ENCODE results near the gene PHLDB2. TPM values are rescaled to one million over a fixed set of nuclear protein-coding genes. Genes with fewer than 3 reads are reported as not detected.
A peak's percentile ranks its signal among the peaks of the same experiment; 100 is the strongest.

PHLDB2 gene
- total and polyA plus RNA-seq, 9 donors = 52.4 to 83.6 (median 63.8) TPM

DNA sequence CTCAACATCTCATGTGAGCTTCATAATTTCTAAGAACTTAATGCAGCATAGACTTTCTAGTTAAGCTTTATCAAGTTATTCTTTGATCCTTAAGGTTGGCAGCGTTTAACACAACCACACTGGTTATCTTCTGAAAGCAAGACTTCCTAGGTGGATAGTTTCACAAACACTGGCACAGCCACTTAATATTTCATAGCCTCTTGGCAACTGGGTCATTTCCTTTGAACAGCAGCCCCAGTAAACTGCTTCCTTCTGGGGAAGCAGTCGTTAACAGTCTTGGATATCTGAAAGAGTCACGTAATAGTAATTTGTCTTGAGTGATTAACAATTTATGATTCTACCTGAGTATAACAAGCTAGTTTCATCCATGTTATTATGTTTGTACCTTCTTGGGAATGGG lies 73.9 kb downstream of the PHLDB2 start:
- Histone ChIP-seq H3K36me3 (ENCODE audit: control insufficient read depth, insufficient read depth, low read length) (no peaks in the 10 kb centered on the region), H3K27ac (ENCODE audit: low read length) (no peak overlapping the region), H3K4me1 (ENCODE audit: control insufficient read depth, insufficient read depth, low read length) (peaks cover 2% of the 10 kb centered on the region), H3K9me3 (replicated peaks; ENCODE audit: control insufficient read depth, low read depth, low read length) (no peaks in the 10 kb centered on the region), H3K4me3 (ENCODE audit: low read length) (no peak overlapping the region), H3K27me3 (ENCODE audit: control insufficient read depth, insufficient read depth, low read length) (no peaks in the 10 kb centered on the region)
- 60% methylated on average over 1 of the region's 3 CpGs for WGBS (ENCODE audit: insufficient coverage)
- DNase-seq = no peak

DNA sequence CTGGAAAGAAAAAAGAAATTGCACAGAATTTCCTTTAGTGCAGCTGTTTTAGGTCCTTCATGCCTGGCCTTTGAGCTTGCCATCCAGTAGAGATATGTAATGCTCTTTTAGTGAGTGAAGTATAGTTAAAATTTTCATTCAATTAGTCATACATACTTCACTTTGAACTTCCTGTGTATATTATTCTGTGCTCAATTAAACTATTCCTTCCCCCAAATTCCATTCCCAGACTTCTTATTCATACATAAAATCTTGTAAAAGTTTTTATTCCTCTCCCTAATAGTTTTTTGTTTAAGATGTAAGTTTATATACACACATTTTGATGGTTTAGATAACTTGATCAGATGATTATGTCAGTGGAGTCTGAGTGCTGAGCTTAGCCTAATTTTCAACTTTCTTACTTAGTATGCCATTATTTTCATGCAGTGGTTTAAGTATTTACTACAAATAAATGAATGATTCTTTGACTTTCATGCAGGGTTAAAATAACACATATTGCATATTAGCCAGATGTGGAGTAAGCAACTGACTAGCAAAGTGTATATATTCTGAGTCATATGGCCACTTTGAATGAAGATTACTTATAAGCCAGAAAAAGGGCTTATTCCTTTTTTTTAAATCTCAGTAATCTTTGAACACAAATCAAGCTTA lies 77.3 kb downstream of the PHLDB2 start:
- H3K27ac ChIP-seq (ENCODE audit: low read length) = peak overlapping the region; percentile 29
- H3K36me3 ChIP-seq (ENCODE audit: control insufficient read depth, insufficient read depth, low read length) = peaks cover 6% of the 10 kb centered on the region
- H3K4me1 ChIP-seq (ENCODE audit: control insufficient read depth, insufficient read depth, low read length) = no peaks in the 10 kb centered on the region
- DNase-seq = peak; percentile 19
- no peaks in the 10 kb centered on the region for H3K27me3 ChIP-seq (ENCODE audit: control insufficient read depth, insufficient read depth, low read length)
- no peaks in the 10 kb centered on the region for H3K9me3 ChIP-seq (replicated peaks; ENCODE audit: control insufficient read depth, low read depth, low read length)
- no peak overlapping the region for H3K4me3 ChIP-seq (ENCODE audit: low read length)

DNA sequence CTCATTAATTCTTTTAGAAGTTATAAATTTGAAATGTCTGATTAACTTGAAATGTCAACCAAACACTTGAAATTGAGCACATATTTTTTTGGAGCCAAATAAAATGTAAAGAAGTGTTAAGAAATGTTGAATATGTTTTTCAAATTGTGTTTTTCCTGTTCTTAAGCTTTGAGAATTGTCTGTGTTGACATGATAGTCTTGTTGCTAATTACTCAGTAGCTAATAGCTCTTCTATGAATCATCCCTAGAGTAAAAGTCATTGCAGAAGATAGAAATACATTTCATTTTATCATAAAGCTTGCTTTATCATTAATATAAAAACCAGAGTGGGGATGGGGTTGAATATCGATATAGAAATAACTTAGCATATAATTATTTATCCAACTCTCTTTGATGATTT lies 77.9 kb downstream of the PHLDB2 start:
- Histone ChIP-seq H3K27me3 (ENCODE audit: control insufficient read depth, insufficient read depth, low read length) (no peaks in the 10 kb centered on the region), H3K27ac (ENCODE audit: low read length) (no peak overlapping the region), H3K9me3 (replicated peaks; ENCODE audit: control insufficient read depth, low read depth, low read length) (no peaks in the 10 kb centered on the region), H3K36me3 (ENCODE audit: control insufficient read depth, insufficient read depth, low read length) (peaks cover 6% of the 10 kb centered on the region), H3K4me1 (ENCODE audit: control insufficient read depth, insufficient read depth, low read length) (no peaks in the 10 kb centered on the region), H3K4me3 (ENCODE audit: low read length) (no peak overlapping the region)
- no CpG with 5 or more reads among the region's 1 CpG for WGBS (ENCODE audit: insufficient coverage)
- DNase-seq = no peak

DNA sequence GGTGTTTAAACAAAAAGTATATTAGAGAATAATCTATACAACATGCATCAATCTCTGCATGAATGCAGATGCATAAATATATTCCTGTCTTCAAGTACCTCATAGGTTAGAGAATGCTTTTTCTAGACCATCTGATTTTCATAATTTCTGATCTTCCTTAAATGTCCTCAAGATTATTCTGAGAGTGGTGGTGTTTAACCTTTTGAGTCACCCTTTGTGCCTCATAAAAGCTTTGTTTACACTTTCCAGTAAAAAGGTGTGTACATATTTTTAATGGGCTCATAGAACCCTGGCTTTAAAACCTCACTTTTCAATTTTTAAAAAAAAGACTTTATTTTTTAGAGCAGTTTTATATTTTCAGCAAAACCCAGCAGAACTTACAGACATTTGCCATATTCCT lies 78.8 kb downstream of the PHLDB2 start:
- H3K36me3 ChIP-seq (ENCODE audit: control insufficient read depth, insufficient read depth, low read length) = peaks cover 6% of the 10 kb centered on the region

DNA sequence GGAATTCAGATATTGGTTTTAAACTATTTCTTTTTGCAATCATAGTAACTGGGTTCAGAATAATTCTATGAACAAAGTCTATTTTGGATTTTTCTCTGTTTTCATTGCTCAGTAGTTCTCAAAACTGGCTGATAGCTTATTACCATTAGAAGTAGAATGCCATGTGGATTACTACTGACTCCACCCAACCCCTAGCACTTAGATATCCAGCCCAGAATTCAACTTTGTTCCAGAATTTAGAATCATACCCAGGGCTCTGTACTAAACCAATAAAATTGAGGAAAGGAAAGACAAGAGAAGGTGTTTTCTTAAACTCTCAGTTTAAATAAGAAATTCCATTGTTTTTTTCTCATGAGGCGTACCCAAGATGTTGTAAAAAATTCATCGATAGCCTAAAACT lies 80.8 kb downstream of the PHLDB2 start:
- H3K4me1 ChIP-seq (ENCODE audit: control insufficient read depth, insufficient read depth, low read length) = no peaks in the 10 kb centered on the region
- H3K27ac ChIP-seq (ENCODE audit: low read length) = no peak overlapping the region
- H3K27me3 ChIP-seq (ENCODE audit: control insufficient read depth, insufficient read depth, low read length) = no peaks in the 10 kb centered on the region
- WGBS (ENCODE audit: insufficient coverage) = 100% methylated on average over 2 of the region's 2 CpGs
- peaks cover 6% of the 10 kb centered on the region for H3K36me3 ChIP-seq (ENCODE audit: control insufficient read depth, insufficient read depth, low read length)
- no peak for DNase-seq
- no peaks in the 10 kb centered on the region for H3K9me3 ChIP-seq (replicated peaks; ENCODE audit: control insufficient read depth, low read depth, low read length)
- no peak overlapping the region for H3K4me3 ChIP-seq (ENCODE audit: low read length)

More for the DNA sequence above, 78.8 kb downstream of the PHLDB2 start:
- Histone ChIP-seq H3K27ac (ENCODE audit: low read length) (no peak overlapping the region), H3K4me1 (ENCODE audit: control insufficient read depth, insufficient read depth, low read length) (no peaks in the 10 kb centered on the region), H3K27me3 (ENCODE audit: control insufficient read depth, insufficient read depth, low read length) (no peaks in the 10 kb centered on the region), H3K4me3 (ENCODE audit: low read length) (no peak overlapping the region), H3K9me3 (replicated peaks; ENCODE audit: control insufficient read depth, low read depth, low read length) (no peaks in the 10 kb centered on the region)
- no peak for DNase-seq

DNA sequence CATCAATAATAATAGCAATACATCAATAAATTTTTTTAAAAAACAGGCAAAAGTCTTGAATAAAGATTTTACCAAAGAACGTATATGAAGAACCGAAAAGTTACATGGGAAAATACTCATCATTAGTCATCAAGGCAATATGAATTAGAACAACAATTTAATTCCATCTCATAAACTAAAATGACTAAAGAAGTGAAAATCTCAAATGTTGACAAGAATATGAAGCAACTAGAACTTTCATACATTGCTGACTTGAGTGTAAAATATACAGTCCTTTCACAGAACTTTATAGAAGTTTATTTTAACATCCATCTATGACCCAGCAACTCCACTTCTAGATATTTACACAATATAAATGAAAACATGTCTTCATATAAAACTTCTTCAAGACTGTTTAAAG lies 84.5 kb downstream of the PHLDB2 start:
- Histone ChIP-seq H3K36me3 (ENCODE audit: control insufficient read depth, insufficient read depth, low read length) (peaks cover 8% of the 10 kb centered on the region), H3K4me3 (ENCODE audit: low read length) (no peak overlapping the region), H3K9me3 (replicated peaks; ENCODE audit: control insufficient read depth, low read depth, low read length) (no peaks in the 10 kb centered on the region), H3K27me3 (ENCODE audit: control insufficient read depth, insufficient read depth, low read length) (no peaks in the 10 kb centered on the region), H3K4me1 (ENCODE audit: control insufficient read depth, insufficient read depth, low read length) (no peaks in the 10 kb centered on the region), H3K27ac (ENCODE audit: low read length) (no peak overlapping the region)
- no CpG with 5 or more reads among the region's 2 CpGs for WGBS (ENCODE audit: insufficient coverage)
- DNase-seq = no peak

DNA sequence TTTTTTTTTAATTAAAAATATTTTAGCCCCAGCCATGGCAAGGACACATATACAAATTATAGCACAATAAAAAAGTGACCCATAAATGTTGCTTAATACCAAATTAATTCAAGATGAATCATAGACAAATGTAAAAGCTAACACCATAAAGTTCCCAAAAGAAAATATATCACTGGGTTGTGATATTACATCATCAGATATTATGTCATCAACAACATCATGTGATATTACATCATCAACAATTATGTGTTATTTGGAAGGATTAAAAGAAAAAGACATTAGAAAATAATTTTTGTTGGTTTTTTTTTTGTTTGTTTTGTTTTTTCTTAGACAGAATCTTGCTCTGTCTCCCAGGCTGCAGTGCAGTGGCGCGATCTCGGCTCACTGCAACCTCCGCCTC lies 85.3 kb downstream of the PHLDB2 start:
- Histone ChIP-seq H3K27ac (ENCODE audit: low read length) (no peak overlapping the region), H3K4me3 (ENCODE audit: low read length) (no peak overlapping the region), H3K27me3 (ENCODE audit: control insufficient read depth, insufficient read depth, low read length) (no peaks in the 10 kb centered on the region), H3K36me3 (ENCODE audit: control insufficient read depth, insufficient read depth, low read length) (peaks cover 9% of the 10 kb centered on the region), H3K4me1 (ENCODE audit: control insufficient read depth, insufficient read depth, low read length) (no peaks in the 10 kb centered on the region), H3K9me3 (replicated peaks; ENCODE audit: control insufficient read depth, low read depth, low read length) (no peaks in the 10 kb centered on the region)
- no CpG with 5 or more reads among the region's 4 CpGs for WGBS (ENCODE audit: insufficient coverage)
- no peak for DNase-seq

DNA sequence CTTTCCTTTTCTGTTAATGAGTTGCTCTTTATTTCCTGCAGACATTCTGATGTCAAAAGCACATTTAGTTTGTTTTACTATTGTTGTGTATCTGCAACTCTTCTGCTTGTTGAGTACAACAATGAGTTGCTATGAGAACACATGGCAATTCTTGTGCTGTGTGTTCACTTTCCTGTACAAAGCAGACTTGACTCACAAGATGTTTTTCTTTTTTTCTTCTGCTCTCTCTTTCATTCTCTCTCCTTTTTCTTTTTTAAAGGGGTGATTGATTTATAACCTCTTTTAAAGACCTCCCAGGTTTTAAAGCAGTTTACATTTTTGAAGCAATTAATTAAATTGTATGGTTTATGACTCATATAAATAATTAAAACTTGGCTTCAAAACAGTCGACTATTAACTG lies 88.2 kb downstream of the PHLDB2 start:
- Histone ChIP-seq H3K36me3 (ENCODE audit: control insufficient read depth, insufficient read depth, low read length) (peaks cover 7% of the 10 kb centered on the region), H3K9me3 (replicated peaks; ENCODE audit: control insufficient read depth, low read depth, low read length) (no peaks in the 10 kb centered on the region), H3K27me3 (ENCODE audit: control insufficient read depth, insufficient read depth, low read length) (no peaks in the 10 kb centered on the region), H3K27ac (ENCODE audit: low read length) (no peak overlapping the region), H3K4me3 (ENCODE audit: low read length) (no peak overlapping the region), H3K4me1 (ENCODE audit: control insufficient read depth, insufficient read depth, low read length) (no peaks in the 10 kb centered on the region)
- no CpG with 5 or more reads among the region's 1 CpG for WGBS (ENCODE audit: insufficient coverage)
- peak; percentile 29 for DNase-seq

DNA sequence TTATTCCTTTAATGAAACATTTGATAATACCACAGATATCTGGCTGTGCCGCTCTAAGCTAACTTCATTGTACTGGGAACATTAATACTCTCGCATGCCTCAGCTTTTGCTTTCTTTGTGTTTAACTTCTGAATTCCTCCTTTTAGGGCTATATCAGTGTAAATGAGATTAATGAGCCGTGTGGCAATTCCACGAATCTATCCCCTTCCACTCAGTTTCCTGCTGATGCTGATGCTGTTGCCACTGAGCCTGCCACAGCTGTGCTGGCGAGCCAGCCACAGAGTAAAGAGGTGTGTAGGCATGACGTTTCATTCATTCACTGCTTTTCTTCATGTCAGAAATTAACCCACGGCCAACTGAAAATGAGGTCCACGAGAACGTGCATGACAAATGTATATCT lies 89.7 kb downstream of the PHLDB2 start:
- H3K4me1 ChIP-seq (ENCODE audit: control insufficient read depth, insufficient read depth, low read length) = no peaks in the 10 kb centered on the region
- 83% methylated on average over 1 of the region's 9 CpGs for WGBS (ENCODE audit: insufficient coverage)
- no peak overlapping the region for H3K4me3 ChIP-seq (ENCODE audit: low read length)
- H3K27ac ChIP-seq (ENCODE audit: low read length) = no peak overlapping the region
- H3K27me3 ChIP-seq (ENCODE audit: control insufficient read depth, insufficient read depth, low read length) = no peaks in the 10 kb centered on the region
- DNase-seq = no peak
- H3K36me3 ChIP-seq (ENCODE audit: control insufficient read depth, insufficient read depth, low read length) = peaks cover 16% of the 10 kb centered on the region
- no peaks in the 10 kb centered on the region for H3K9me3 ChIP-seq (replicated peaks; ENCODE audit: control insufficient read depth, low read depth, low read length)

DNA sequence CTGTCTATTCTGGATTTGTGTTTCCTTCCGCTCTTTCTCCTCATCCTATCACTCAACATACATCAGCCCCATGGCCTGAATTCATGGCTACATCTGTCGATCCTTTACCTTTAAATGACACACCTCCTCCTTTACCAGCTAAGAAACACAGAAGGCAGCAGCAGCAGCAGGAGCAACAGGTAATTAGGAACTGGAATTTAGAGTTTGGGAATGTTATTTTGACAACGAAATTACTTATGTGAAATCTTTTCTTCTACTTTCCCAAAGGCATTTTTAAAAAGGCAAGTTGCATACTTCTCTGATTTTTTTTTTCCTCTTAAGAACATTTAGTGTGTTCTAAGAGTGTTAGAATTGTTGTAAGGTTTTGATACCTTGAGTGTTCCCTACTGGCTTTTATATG lies 90.6 kb downstream of the PHLDB2 start:
- Histone ChIP-seq H3K27ac (ENCODE audit: low read length) (no peak overlapping the region), H3K36me3 (ENCODE audit: control insufficient read depth, insufficient read depth, low read length) (peaks cover 16% of the 10 kb centered on the region), H3K27me3 (ENCODE audit: control insufficient read depth, insufficient read depth, low read length) (no peaks in the 10 kb centered on the region), H3K4me3 (ENCODE audit: low read length) (no peak overlapping the region), H3K4me1 (ENCODE audit: control insufficient read depth, insufficient read depth, low read length) (no peaks in the 10 kb centered on the region), H3K9me3 (replicated peaks; ENCODE audit: control insufficient read depth, low read depth, low read length) (no peaks in the 10 kb centered on the region)
- no peak for DNase-seq
- WGBS (ENCODE audit: insufficient coverage) = 90% methylated on average over 1 of the region's 3 CpGs

DNA sequence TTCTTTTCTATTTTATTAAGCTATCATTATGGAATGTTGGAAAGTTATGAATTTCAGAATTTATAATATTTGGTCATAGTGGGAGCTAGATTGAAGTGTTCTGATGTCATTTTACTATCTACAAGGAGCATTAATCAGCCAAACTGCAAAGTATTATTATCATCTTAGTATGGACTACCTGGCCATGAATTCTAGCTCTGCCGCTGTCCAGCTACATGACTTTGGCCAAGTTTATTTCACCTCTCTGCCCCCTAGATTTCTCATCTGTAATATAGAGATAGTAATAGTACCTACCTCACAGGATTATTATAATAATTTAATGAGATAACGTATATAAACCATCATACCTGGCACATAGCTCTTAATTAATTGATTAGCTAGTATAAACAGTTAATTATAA lies 92.0 kb downstream of the PHLDB2 start:
- no peak for DNase-seq
- H3K36me3 ChIP-seq (ENCODE audit: control insufficient read depth, insufficient read depth, low read length) = peaks cover 22% of the 10 kb centered on the region
- no peak overlapping the region for H3K27ac ChIP-seq (ENCODE audit: low read length)
- no CpG with 5 or more reads among the region's 2 CpGs for WGBS (ENCODE audit: insufficient coverage)
- H3K4me1 ChIP-seq (ENCODE audit: control insufficient read depth, insufficient read depth, low read length) = no peaks in the 10 kb centered on the region
- no peaks in the 10 kb centered on the region for H3K9me3 ChIP-seq (replicated peaks; ENCODE audit: control insufficient read depth, low read depth, low read length)
- no peak overlapping the region for H3K4me3 ChIP-seq (ENCODE audit: low read length)
- H3K27me3 ChIP-seq (ENCODE audit: control insufficient read depth, insufficient read depth, low read length) = no peaks in the 10 kb centered on the region

All from muscle of leg (tissue), 11 donors.